H9 (cell line): ENCODE results near the gene KIF26A. TPM values are rescaled to one million over a fixed set of nuclear protein-coding genes. Genes with fewer than 3 reads are reported as not detected.

ENCODE experiments used
- DNase-seq: peaks from one replicate; pipeline ENCODE4 v3.0.0-alpha.2; 2017
- H2AFZ ChIP-seq: one replicate; pipeline ENCODE4 v1.6.1; 2013; ENCODE audit warnings: mild to moderate bottlenecking, low read length, control low read depth, moderate library complexity
- H2AK5ac ChIP-seq: 2 replicates; pipeline ENCODE4 v1.6.1; 2013; ENCODE audit warnings: low read length, control low read depth, mixed read lengths; ENCODE audit not compliant: insufficient read length
- H2BK120ac ChIP-seq: one replicate; pipeline ENCODE4 v1.6.1; 2013; ENCODE audit warnings: low read depth, mild to moderate bottlenecking, low read length, control low read depth, inconsistent platforms; ENCODE audit not compliant: poor library complexity, severe bottlenecking
- H2BK12ac ChIP-seq: 2 replicates; pipeline ENCODE4 v1.6.1; 2013; ENCODE audit warnings: low read length, control low read depth, mixed read lengths, low read depth; ENCODE audit not compliant: insufficient read length
- H2BK15ac ChIP-seq: 2 replicates; pipeline ENCODE4 v1.6.1; 2013; ENCODE audit warnings: low read depth, low read length, control low read depth
- H2BK20ac ChIP-seq: one replicate; pipeline ENCODE4 v1.6.1; 2013; ENCODE audit warnings: low read depth, mild to moderate bottlenecking, low read length, control low read depth, inconsistent platforms; ENCODE audit not compliant: poor library complexity, severe bottlenecking
- H2BK5ac ChIP-seq: 2 replicates; pipeline ENCODE4 v1.6.1; 2013; ENCODE audit warnings: low read length, control low read depth, mixed read lengths; ENCODE audit not compliant: insufficient read length
- H3K14ac ChIP-seq: 2 replicates; pipeline ENCODE4 v1.6.1; 2013; ENCODE audit warnings: low read length, control low read depth; ENCODE audit not compliant: insufficient read depth
- H3K18ac ChIP-seq: 2 replicates; pipeline ENCODE4 v1.6.1; 2013; ENCODE audit warnings: low read depth, mild to moderate bottlenecking, mixed read lengths, low read length, control low read depth; ENCODE audit not compliant: insufficient read length
- H3K23ac ChIP-seq: 2 replicates; pipeline ENCODE4 v1.6.1; 2013; ENCODE audit warnings: low read length, control low read depth, mixed read lengths, low read depth; ENCODE audit not compliant: insufficient read length
- H3K23me2 ChIP-seq: 2 replicates; pipeline ENCODE4 v1.6.1; 2013; ENCODE audit warnings: low read depth, mild to moderate bottlenecking, mixed read lengths, low read length, control low read depth; ENCODE audit not compliant: insufficient read length, poor library complexity, severe bottlenecking
- H3K27ac ChIP-seq: 2 replicates; pipeline ENCODE4 v1.5.1; 2013; ENCODE audit warnings: low read length, control low read depth, mixed read lengths, low read depth; ENCODE audit not compliant: insufficient read length
- H3K27me3 ChIP-seq: 2 replicates; pipeline ENCODE4 v1.6.1; 2013; ENCODE audit warnings: low read length, control low read depth, inconsistent platforms; ENCODE audit not compliant: insufficient read depth
- H3K4ac ChIP-seq: 2 replicates; pipeline ENCODE4 v1.6.1; 2013; ENCODE audit warnings: low read depth, mild to moderate bottlenecking, control low read depth, inconsistent platforms, low read length, moderate library complexity
- H3K4me1 ChIP-seq: 2 replicates; pipeline ENCODE4 v1.6.1; 2013; ENCODE audit warnings: low read length, control low read depth, inconsistent platforms; ENCODE audit not compliant: insufficient read depth
- H3K4me2 ChIP-seq: 2 replicates; pipeline ENCODE4 v1.6.1; 2013; ENCODE audit warnings: low read length, control low read depth, mixed read lengths; ENCODE audit not compliant: insufficient read length, insufficient read depth
- H3K56ac ChIP-seq: 2 replicates; pipeline ENCODE4 v1.6.1; 2013; ENCODE audit warnings: low read depth, mild to moderate bottlenecking, mixed read lengths, low read length, control low read depth; ENCODE audit not compliant: insufficient read length
- H3K79me1 ChIP-seq: 2 replicates; pipeline ENCODE4 v1.6.1; 2013; ENCODE audit warnings: low read depth, mild to moderate bottlenecking, moderate library complexity, low read length, control low read depth, inconsistent platforms; ENCODE audit not compliant: insufficient read depth, poor library complexity, severe bottlenecking
- H3K79me2 ChIP-seq: 2 replicates; pipeline ENCODE4 v1.6.1; 2013; ENCODE audit warnings: low read length, control low read depth, inconsistent platforms; ENCODE audit not compliant: insufficient read depth
- H3K9ac ChIP-seq: 2 replicates; pipeline ENCODE4 v1.6.1; 2013; ENCODE audit warnings: low read length, control low read depth, mixed read lengths; ENCODE audit not compliant: insufficient read length; ENCODE audit errors: extremely low read depth
- H3K9me3 ChIP-seq: one replicate; pipeline ENCODE4 v1.6.1; 2013; ENCODE audit warnings: low read depth, low read length, inconsistent platforms; ENCODE audit not compliant: control insufficient read depth
- H3T11ph ChIP-seq: one replicate; pipeline ENCODE4 v1.6.1; 2013; ENCODE audit warnings: mild to moderate bottlenecking, low read length, control low read depth, inconsistent platforms
- H4K20me1 ChIP-seq: one replicate; pipeline ENCODE4 v1.6.1; 2013; ENCODE audit not compliant: control insufficient read depth, insufficient read length, insufficient read depth
- H4K5ac ChIP-seq: 2 replicates; pipeline ENCODE4 v1.6.1; 2013; ENCODE audit warnings: low read depth, mild to moderate bottlenecking, mixed read lengths, low read length, control low read depth; ENCODE audit not compliant: insufficient read length
- H4K8ac ChIP-seq: replicated peaks from 2 replicates; pipeline ENCODE4 v1.6.1; 2013; ENCODE audit warnings: low read length, control low read depth, mixed read lengths, low read depth; ENCODE audit not compliant: insufficient read length
- H4K91ac ChIP-seq: 2 replicates; pipeline ENCODE4 v1.6.1; 2013; ENCODE audit warnings: low read depth, mild to moderate bottlenecking, moderate library complexity, mixed read lengths, low read length, control low read depth; ENCODE audit not compliant: insufficient read length
- H3K27ac Mint-ChIP-seq, 3 experiments: 2 replicates in 2 of 3; 3 replicates in 1 of 3; pipeline ENCODE4 v1.8.0; 2020 to 2021; ENCODE audit warnings: mixed read lengths in 3 of 3, mild to moderate bottlenecking in 1 of 3, moderate library complexity in 1 of 3
- H3K27me3 Mint-ChIP-seq: 2 replicates; pipeline ENCODE4 v1.8.0; 2021; ENCODE audit warnings: low read depth, mild to moderate bottlenecking, moderate library complexity, mixed read lengths
- H3K36me3 Mint-ChIP-seq, 3 experiments: 2 replicates in 2 of 3; 3 replicates in 1 of 3; pipeline ENCODE4 v1.8.0; 2020 to 2021; ENCODE audit warnings: low read depth in 3 of 3, mixed read lengths in 3 of 3; ENCODE audit not compliant: insufficient read depth in 1 of 3
- H3K4me1 Mint-ChIP-seq, 2 experiments: 2 replicates each; pipeline ENCODE4 v1.8.0; 2020; ENCODE audit warnings: mixed read lengths in 2 of 2
- H3K4me3 Mint-ChIP-seq, 2 experiments: 2 replicates in 1 of 2; 3 replicates in 1 of 2; pipeline ENCODE4 v1.8.0; 2020 to 2021; ENCODE audit warnings: mild to moderate bottlenecking in 2 of 2, mixed read lengths in 2 of 2, moderate library complexity in 1 of 2
- H3K9me3 Mint-ChIP-seq, 2 experiments: 2 replicates in 1 of 2; 3 replicates in 1 of 2; pipeline ENCODE4 v1.8.0; 2020; ENCODE audit warnings: mild to moderate bottlenecking in 2 of 2, mixed read lengths in 2 of 2, moderate library complexity in 1 of 2
- WGBS: extraction: QIAGEN DNeasy Blood & Tissue Kit; methylation state at CpG from one replicate; pipeline ENCODE4 v1.1.7; 2013; ENCODE audit warnings: missing lambda C conversion rate, low lambda C conversion rate, mixed read lengths; ENCODE audit not compliant: insufficient read length; ENCODE audit errors: extremely low coverage; 5-methylcytosine and 5-hydroxymethylcytosine counted together
- total RNA-seq: library from RNA; stranded (reverse); gene quantifications from 2 replicates; pipeline ENCODE4 v1.2.1, GENCODE V29; 2021
- TF ChIP-seq, protein P1 (sequence below): fragments of 200-600 bp; sonication (generic); conservative IDR thresholded peaks from 3 replicates; pipeline ENCODE4 v1.8.0; 2021; ENCODE audit warnings: antibody characterized with exemption, mild to moderate bottlenecking

Gene KIF26A
- total RNA-seq, 1 experiment from 2014 or later = 44.2 TPM

DNA sequence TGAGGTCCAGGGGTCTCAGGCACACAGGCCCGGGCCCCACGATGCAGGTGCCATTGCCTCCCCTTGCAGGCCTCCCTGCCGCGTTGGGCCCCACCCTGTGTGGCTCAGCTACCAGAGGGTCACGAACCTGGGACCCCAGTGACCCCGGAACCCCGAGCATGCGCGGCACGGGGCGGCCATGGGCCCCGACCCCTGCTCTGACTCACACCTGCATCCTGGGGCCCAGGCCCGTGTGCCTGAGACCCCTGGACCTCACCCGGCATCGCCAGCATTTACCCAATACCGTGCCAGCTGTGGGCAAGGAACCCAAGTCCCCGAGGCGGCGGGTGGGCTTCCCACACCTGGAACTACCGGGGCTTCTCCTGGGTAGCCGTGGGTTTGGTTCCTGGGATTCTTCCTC, 25.2 kb downstream of the KIF26A start:
- H2BK5ac ChIP-seq = no peak overlapping the region
- H4K8ac ChIP-seq = no peak overlapping the region
- no peak overlapping the region for H3K4ac ChIP-seq
- H2BK15ac ChIP-seq = no peak overlapping the region
- H3K23ac ChIP-seq = no peak overlapping the region
- no peak overlapping the region for H3K18ac ChIP-seq
- H3K27ac ChIP-seq = no peak overlapping the region
- no peaks in the 10 kb centered on the region for H3K27me3 ChIP-seq
- H2BK20ac ChIP-seq = no peak overlapping the region
- no peaks in the 10 kb centered on the region for H3K9me3 ChIP-seq
- peaks cover 1% of the 10 kb centered on the region in 2 experiments; a peak in 2 of 4 replicates for H3K4me1 Mint-ChIP-seq
- WGBS = no CpG with 5 or more reads among the region's 21 CpGs
- no peak overlapping the region for H3K14ac ChIP-seq
- no peaks in the 10 kb centered on the region for H3K23me2 ChIP-seq
- no peak overlapping the region for H3T11ph ChIP-seq
- H3K4me1 ChIP-seq = no peaks in the 10 kb centered on the region
- H4K5ac ChIP-seq = no peak overlapping the region
- no peak overlapping the region for H3K9ac ChIP-seq
- TF ChIP-seq, protein P1, sequence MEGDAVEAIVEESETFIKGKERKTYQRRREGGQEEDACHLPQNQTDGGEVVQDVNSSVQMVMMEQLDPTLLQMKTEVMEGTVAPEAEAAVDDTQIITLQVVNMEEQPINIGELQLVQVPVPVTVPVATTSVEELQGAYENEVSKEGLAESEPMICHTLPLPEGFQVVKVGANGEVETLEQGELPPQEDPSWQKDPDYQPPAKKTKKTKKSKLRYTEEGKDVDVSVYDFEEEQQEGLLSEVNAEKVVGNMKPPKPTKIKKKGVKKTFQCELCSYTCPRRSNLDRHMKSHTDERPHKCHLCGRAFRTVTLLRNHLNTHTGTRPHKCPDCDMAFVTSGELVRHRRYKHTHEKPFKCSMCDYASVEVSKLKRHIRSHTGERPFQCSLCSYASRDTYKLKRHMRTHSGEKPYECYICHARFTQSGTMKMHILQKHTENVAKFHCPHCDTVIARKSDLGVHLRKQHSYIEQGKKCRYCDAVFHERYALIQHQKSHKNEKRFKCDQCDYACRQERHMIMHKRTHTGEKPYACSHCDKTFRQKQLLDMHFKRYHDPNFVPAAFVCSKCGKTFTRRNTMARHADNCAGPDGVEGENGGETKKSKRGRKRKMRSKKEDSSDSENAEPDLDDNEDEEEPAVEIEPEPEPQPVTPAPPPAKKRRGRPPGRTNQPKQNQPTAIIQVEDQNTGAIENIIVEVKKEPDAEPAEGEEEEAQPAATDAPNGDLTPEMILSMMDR = no peak
- H3K56ac ChIP-seq = no peak overlapping the region
- H2AFZ ChIP-seq = no peak overlapping the region
- H2BK12ac ChIP-seq = no peak overlapping the region
- no peak overlapping the region for H2AK5ac ChIP-seq
- H3K4me2 ChIP-seq = no peak overlapping the region
- H3K9me3 Mint-ChIP-seq = no peaks in the 10 kb centered on the region
- DNase-seq = no peak
- no peak overlapping the region for H3K4me3 Mint-ChIP-seq
- H3K27me3 Mint-ChIP-seq = no peaks in the 10 kb centered on the region
- no peaks in the 10 kb centered on the region; a peak in 1 of 7 replicates for H3K36me3 Mint-ChIP-seq
- no peak overlapping the region for H4K91ac ChIP-seq
- no peak overlapping the region for H2BK120ac ChIP-seq
- 0 out of 7 replicates have a peak overlapping the region, but pooled peaks of 1 of the 3 experiments have one; percentile 71 for H3K27ac Mint-ChIP-seq
- no peaks in the 10 kb centered on the region; the same call in 1 of the 2 replicates for H3K79me2 ChIP-seq
- no peaks in the 10 kb centered on the region for H3K79me1 ChIP-seq
- no peaks in the 10 kb centered on the region for H4K20me1 ChIP-seq
